HG03378 (cell line): ENCODE data around the gene MYO1D.
"Not testable (repeated sequence)": the region's sequence is repeated elsewhere in the genome, so short reads cannot be mapped to it uniquely, and the experiment has no call there.

Experiments used
- ATAC-seq: cut with Tn5 transposase; IDR thresholded peaks from one replicate; pipeline ENCODE4 v1.9.1; 2021; ENCODE audit warnings: mild to moderate bottlenecking, moderate library complexity; ENCODE audit not compliant: unreplicated experiment

Gene MYO1D

GRCh38 chr17:32741381-32741780 lies 135.5 kb downstream of the MYO1D start:
- no peak for ATAC-seq

GRCh38 chr17:32739722-32740121 lies 137.2 kb downstream of the MYO1D start:
- ATAC-seq, result no peak

- ATAC-seq, result not testable (repeated sequence)
Measured at GRCh38 chr17:32739151-32739550, 137.8 kb downstream of the MYO1D start.

- no peak for ATAC-seq
Measured at GRCh38 chr17:32733401-32733800, 143.5 kb downstream of the MYO1D start.

- no peak for ATAC-seq
Measured at GRCh38 chr17:32732900-32733299, 144.0 kb downstream of the MYO1D start.

GRCh38 chr17:32732296-32732642 lies 144.7 kb downstream of the MYO1D start:
- ATAC-seq, result no peak

- ATAC-seq, result no peak
Measured at GRCh38 chr17:32731556-32732295, 145.2 kb downstream of the MYO1D start.

- no peak for ATAC-seq
Measured at GRCh38 chr17:32727681-32728080, 149.2 kb downstream of the MYO1D start.

GRCh38 chr17:32725697-32726096 lies 151.2 kb downstream of the MYO1D start:
- no peak for ATAC-seq

GRCh38 chr17:32723310-32723955 lies 153.5 kb downstream of the MYO1D start:
- no peak for ATAC-seq

- ATAC-seq, result no peak
Measured at GRCh38 chr17:32722733-32723132, 154.2 kb downstream of the MYO1D start.

GRCh38 chr17:32720671-32721070 lies 156.3 kb downstream of the MYO1D start:
- ATAC-seq, result no peak

GRCh38 chr17:32719689-32720088 lies 157.2 kb downstream of the MYO1D start:
- ATAC-seq, result no peak

- ATAC-seq, result not testable (repeated sequence)
Measured at GRCh38 chr17:32714922-32715321, 162.0 kb downstream of the MYO1D start.

- ATAC-seq, result not testable (repeated sequence)
Measured at GRCh38 chr17:32714206-32714605, 162.7 kb downstream of the MYO1D start.

GRCh38 chr17:32713081-32713480 lies 163.8 kb downstream of the MYO1D start:
- ATAC-seq, result no peak

GRCh38 chr17:32709562-32709961 lies 167.4 kb downstream of the MYO1D start:
- no peak for ATAC-seq

- ATAC-seq, result no peak
Measured at GRCh38 chr17:32701871-32702270, 175.1 kb downstream of the MYO1D start.

- ATAC-seq, result no peak
Measured at GRCh38 chr17:32699247-32699646, 177.7 kb downstream of the MYO1D start.

- no peak for ATAC-seq
Measured at GRCh38 chr17:32697728-32698625, 178.9 kb downstream of the MYO1D start.

- ATAC-seq, result no peak
Measured at GRCh38 chr17:32696426-32696825, 180.5 kb downstream of the MYO1D start.

GRCh38 chr17:32695864-32696263 lies 181.1 kb downstream of the MYO1D start:
- no peak for ATAC-seq
